ENCODE data around the gene SND1.

DNA sequence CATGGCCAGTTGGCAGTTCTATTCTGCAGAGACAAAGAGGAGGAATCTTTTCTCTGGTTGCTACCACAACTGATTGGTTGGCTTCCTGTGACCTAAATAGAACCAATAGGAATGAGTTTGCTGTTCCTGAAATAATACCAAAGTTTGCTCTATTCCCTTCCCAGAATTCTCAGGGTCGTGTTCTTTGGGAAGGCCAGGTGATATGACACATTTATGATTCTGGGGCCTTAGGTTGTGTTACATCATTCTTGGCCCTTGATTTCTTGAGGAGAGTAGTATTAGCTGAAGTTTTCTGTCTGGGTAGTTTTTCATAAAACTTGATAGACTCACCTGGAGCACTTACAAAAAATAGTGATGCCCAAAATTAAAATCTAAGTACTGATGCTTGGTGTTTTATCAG is 207.3 kb downstream of the SND1 start:
- TF ChIP-seq, protein P1, sequence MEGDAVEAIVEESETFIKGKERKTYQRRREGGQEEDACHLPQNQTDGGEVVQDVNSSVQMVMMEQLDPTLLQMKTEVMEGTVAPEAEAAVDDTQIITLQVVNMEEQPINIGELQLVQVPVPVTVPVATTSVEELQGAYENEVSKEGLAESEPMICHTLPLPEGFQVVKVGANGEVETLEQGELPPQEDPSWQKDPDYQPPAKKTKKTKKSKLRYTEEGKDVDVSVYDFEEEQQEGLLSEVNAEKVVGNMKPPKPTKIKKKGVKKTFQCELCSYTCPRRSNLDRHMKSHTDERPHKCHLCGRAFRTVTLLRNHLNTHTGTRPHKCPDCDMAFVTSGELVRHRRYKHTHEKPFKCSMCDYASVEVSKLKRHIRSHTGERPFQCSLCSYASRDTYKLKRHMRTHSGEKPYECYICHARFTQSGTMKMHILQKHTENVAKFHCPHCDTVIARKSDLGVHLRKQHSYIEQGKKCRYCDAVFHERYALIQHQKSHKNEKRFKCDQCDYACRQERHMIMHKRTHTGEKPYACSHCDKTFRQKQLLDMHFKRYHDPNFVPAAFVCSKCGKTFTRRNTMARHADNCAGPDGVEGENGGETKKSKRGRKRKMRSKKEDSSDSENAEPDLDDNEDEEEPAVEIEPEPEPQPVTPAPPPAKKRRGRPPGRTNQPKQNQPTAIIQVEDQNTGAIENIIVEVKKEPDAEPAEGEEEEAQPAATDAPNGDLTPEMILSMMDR (IDR thresholded peaks at IDR 0.05; ENCODE audit: low read depth, low read length, poor library complexity, severe bottlenecking), result no peak
- no peak for TF ChIP-seq EZH2phosphoT487 (IDR thresholded peaks at IDR 0.05; ENCODE audit: borderline replicate concordance, low read length)
